HepG2 (cell line): ENCODE measurements around the gene VEGFA. TPM values are rescaled to one million over a fixed set of nuclear protein-coding genes. Genes with fewer than 3 reads are reported as not detected.

Experiments used
- CERS6 ChIP-seq: sonication (generic); formaldehyde crosslinking; IDR thresholded peaks from 2 replicates; pipeline ENCODE4 v1.5.0; 2020; ENCODE audit warnings: missing genetic modification reagents
- E2F2 ChIP-seq: sonication (generic); formaldehyde crosslinking; IDR thresholded peaks from 2 replicates; pipeline ENCODE4 v1.4.0; 2020; ENCODE audit warnings: missing genetic modification reagents, borderline replicate concordance
- HNRNPUL1 ChIP-seq: fragments of 200-400 bp; formaldehyde crosslinking; IDR thresholded peaks from 2 replicates; pipeline ENCODE4 v1.6.1; 2017; ENCODE audit warnings: low read depth, mild to moderate bottlenecking, low read length, moderate library complexity
- KLF15 ChIP-seq: sonication (generic); formaldehyde crosslinking; IDR thresholded peaks from 2 replicates; pipeline ENCODE4 v1.8.1; 2023; ENCODE audit warnings: borderline replicate concordance, mild to moderate bottlenecking, inconsistent platforms, missing genetic modification reagents, mixed read lengths
- MLXIP ChIP-seq: sonication (generic); formaldehyde crosslinking; IDR thresholded peaks from 2 replicates; pipeline ENCODE4 v1.9.0; 2021; ENCODE audit warnings: missing genetic modification reagents, borderline replicate concordance
- MYC ChIP-seq: sonication (generic); formaldehyde crosslinking; IDR thresholded peaks from 2 replicates; pipeline ENCODE4 v1.9.0; 2021; ENCODE audit warnings: missing genetic modification reagents, borderline replicate concordance
- PAX8 ChIP-seq: sonication (generic); formaldehyde crosslinking; IDR thresholded peaks from 2 replicates; pipeline ENCODE4 v1.8.0; 2022; ENCODE audit warnings: mild to moderate bottlenecking, missing genetic modification reagents, borderline replicate concordance
- TCF7 ChIP-seq: sonication (generic); IDR thresholded peaks from 2 replicates; pipeline ENCODE4 v1.6.1; 2016; ENCODE audit warnings: antibody characterized with exemption, low read depth
- TEAD3 ChIP-seq: optimal IDR thresholded peaks from 2 replicates; pipeline ENCODE3; 2016; ENCODE audit warnings: borderline replicate concordance
- TFDP2 ChIP-seq: sonication (generic); formaldehyde crosslinking; IDR thresholded peaks from 2 replicates; pipeline ENCODE4 v1.4.0; 2020; ENCODE audit warnings: missing genetic modification reagents
- ZBTB20 ChIP-seq: sonication (generic); formaldehyde crosslinking; IDR thresholded peaks from 2 replicates; pipeline ENCODE4 v1.8.1; 2023; ENCODE audit warnings: missing genetic modification reagents, low read depth, mild to moderate bottlenecking, borderline replicate concordance
- ZBTB44 ChIP-seq: sonication (generic); formaldehyde crosslinking; IDR thresholded peaks from 2 replicates; pipeline ENCODE4 v1.4.0; 2020; ENCODE audit warnings: missing genetic modification reagents
- ZNF225 ChIP-seq: sonication (generic); formaldehyde crosslinking; IDR thresholded peaks from 2 replicates; pipeline ENCODE4 v1.4.0; 2020; ENCODE audit warnings: mild to moderate bottlenecking, missing genetic modification reagents
- ZNF264 ChIP-seq: sonication (generic); formaldehyde crosslinking; IDR thresholded peaks from 2 replicates; pipeline ENCODE4 v1.4.0; 2020; ENCODE audit warnings: missing genetic modification reagents
- ZNF446 ChIP-seq: sonication (generic); formaldehyde crosslinking; IDR thresholded peaks from 2 replicates; pipeline ENCODE4 v1.5.0; 2020; ENCODE audit warnings: mild to moderate bottlenecking, missing genetic modification reagents
- ZNF644 ChIP-seq: IDR thresholded peaks from 2 replicates; pipeline ENCODE4 v1.6.1; 2016; ENCODE audit warnings: low read depth
- ZNF660 ChIP-seq: sonication (generic); formaldehyde crosslinking; IDR thresholded peaks from 2 replicates; pipeline ENCODE4 v1.5.1; 2020; ENCODE audit warnings: mild to moderate bottlenecking, low read depth, missing genetic modification reagents, borderline replicate concordance
- polyA plus RNA-seq, 8 experiments: library from polyadenylated mRNA; depleted of rRNA in 3 of 8; stranded (reverse) in 7 of 8; unstranded in 1 of 8; fragments of >200 nt; fragmentation: Illumina TruSeq in 4 of 8; extraction: Trizol in 4 of 8; gene quantifications; 2 replicates each; pipeline versions ENCODE4 v1.2.1 to v1.2.3, GENCODE V29; 2011 to 2016; ENCODE audit warnings: low read depth in 4 of 8, missing spikeins in 1 of 8, mixed read lengths in 1 of 8; ENCODE audit not compliant: insufficient read depth in 1 of 8
- total RNA-seq, 5 experiments: library from RNA; depleted of rRNA; stranded (reverse); fragments of >200 nt; fragmentation: Illumina TruSeq; extraction: Trizol; gene quantifications; 2 replicates each; pipeline ENCODE4 v1.2.3, GENCODE V29; 2016; ENCODE audit warnings: low read depth in 1 of 5

Gene VEGFA
- total and polyA plus RNA-seq, 2 of the 13 experiments (the other 11 are each of a cell fraction or from before 2014, with no cell fraction given): 68.1 to 629 TPM

GRCh38 chr6:43769526-43770371 lies at the start of gene VEGFA (continued):
- TF ChIP-seq ZBTB44 (CRISPR knock-in tag) (peak; percentile 73; the same call in 1 of the 2 replicates), TEAD3 (CRISPR knock-in tag) (no peak), TFDP2 (peak; percentile 67), KLF15 (CRISPR knock-in tag) (peak; percentile 41; the same call in 1 of the 2 replicates), ZNF264 (CRISPR knock-in tag) (peak; percentile 53), MYC (CRISPR knock-in tag) (peak; percentile 75; the same call in 1 of the 2 replicates), CERS6 (no peak), E2F2 (CRISPR knock-in tag) (0 out of 2 replicates have a peak, but pooled peaks have one; percentile 57), ZNF660 (CRISPR knock-in tag) (no peak), ZNF446 (CRISPR knock-in tag) (peak; percentile 63), HNRNPUL1 (no peak), TCF7 (0 out of 2 replicates have a peak, but pooled peaks have one; percentile 1), MLXIP (CRISPR knock-in tag) (0 out of 2 replicates have a peak, but pooled peaks have one; percentile 11), ZNF644 (CRISPR knock-in tag) (no peak), ZBTB20 (CRISPR knock-in tag) (no peak; the same call in 1 of the 2 replicates), ZNF225 (CRISPR knock-in tag) (peak; percentile 87), PAX8 (CRISPR knock-in tag) (0 out of 2 replicates have a peak, but pooled peaks have one; percentile 38)
